Sigmoid colon (tissue), 7 donors: ENCODE data around the gene EHF. TPM values are rescaled to one million over a fixed set of nuclear protein-coding genes. Genes with fewer than 3 reads are reported as not detected.

Experiments used
- DNase-seq: peaks from one replicate; pipeline ENCODE4 v3.0.0-alpha.2; 2019
- H3K27ac ChIP-seq, 4 donors: fragments of 200-600 bp; sonication (generic); one replicate each; pipeline ENCODE4 v1.5.1; 2016 to 2019; ENCODE audit warnings: mild to moderate bottlenecking in 1 of 4
- H3K27me3 ChIP-seq, 3 donors: fragments of 200-600 bp; sonication (generic); one replicate each; pipeline ENCODE4 v1.5.1; 2019; ENCODE audit warnings: mild to moderate bottlenecking in 1 of 3
- H3K36me3 ChIP-seq, 4 donors: fragments of 200-600 bp; sonication (generic); one replicate each; pipeline ENCODE4 v1.5.1; 2016 to 2019
- H3K4me1 ChIP-seq, 4 donors: fragments of 200-600 bp; sonication (generic); one replicate each; pipeline ENCODE4 v1.5.1; 2017 to 2019
- H3K4me3 ChIP-seq, 4 donors: fragments of 200-600 bp; sonication (generic); one replicate each; pipeline ENCODE4 v1.5.1; 2017 to 2019; ENCODE audit warnings: mild to moderate bottlenecking in 2 of 4, moderate library complexity in 1 of 4
- H3K9me3 ChIP-seq, 4 donors: fragments of 200-600 bp in 3 of 4; sonication (generic) in 3 of 4; one replicate each; pipeline versions ENCODE4 v1.5.1 to v1.6.1; 2013 to 2019
- CTCF ChIP-seq, 4 experiments: fragments of 450-650 bp in 3 of 4; fragments of 200-600 bp in 1 of 4; IDR thresholded peaks; one replicate each; pipeline ENCODE4 v1.5.1; 2016 to 2019; ENCODE audit warnings: antibody characterized with exemption in 4 of 4, mild to moderate bottlenecking in 3 of 4, moderate library complexity in 2 of 4
- EP300 ChIP-seq, 4 donors: sonication (generic); formaldehyde crosslinking; IDR thresholded peaks; one replicate each; pipeline ENCODE4 v1.6.1; 2017; ENCODE audit warnings: antibody characterized with exemption in 4 of 4
- POLR2A ChIP-seq, 2 donors: fragments of 450-650 bp; IDR thresholded peaks; one replicate each; pipeline ENCODE4 v1.6.1; 2016; ENCODE audit warnings: antibody characterized with exemption in 2 of 2, mild to moderate bottlenecking in 2 of 2, moderate library complexity in 2 of 2
- POLR2AphosphoS5 ChIP-seq, 4 donors: sonication (generic); formaldehyde crosslinking; IDR thresholded peaks; one replicate each; pipeline ENCODE4 v1.6.1; 2017; ENCODE audit warnings: antibody characterized with exemption in 4 of 4
- WGBS, 2 donors: extraction: QIAGEN DNeasy Blood & Tissue Kit; methylation state at CpG; one replicate each; pipeline ENCODE4 v1.1.7; 2013; 5-methylcytosine and 5-hydroxymethylcytosine counted together
- intact Hi-C: fragments of 100-400 bp; cut with DNase I; formaldehyde crosslinking; loops from one replicate; pipeline ENCODE4 v1.15.1; 2023
- polyA plus RNA-seq, 3 donors: library from polyadenylated mRNA; stranded (reverse); fragments of 200-250 nt; gene quantifications; one replicate each; pipeline ENCODE4 v1.2.3, GENCODE V29; 2013
- total RNA-seq, 4 donors: library from RNA; depleted of rRNA; stranded (reverse); fragments of >200 nt; gene quantifications; one replicate each; pipeline ENCODE4 v1.1.0, GENCODE V29; 2016
- donor health status: healthy with polysubstance abuse.
- donor health status: Bipolar disorder and iron deficiency.
- donor health status: healthy.

The EHF gene
- total and polyA plus RNA-seq, 7 donors = 1.4 to 151 (median 60.7) TPM; not detected in 2

- Histone ChIP-seq H3K4me1 (no peaks in the 10 kb centered on the region), H3K27me3 (no peaks in the 10 kb centered on the region), H3K36me3 (no peaks in the 10 kb centered on the region), H3K4me3 (no peak overlapping the region), H3K27ac (no peak overlapping the region), H3K9me3 (no peaks in the 10 kb centered on the region)
- 90% methylated on average over 7 of the region's 7 CpGs for WGBS, 2 donors
- intact Hi-C loops = no loop called here
- TF ChIP-seq POLR2AphosphoS5 (IDR thresholded peaks at IDR 0.05) = no peak
- TF ChIP-seq CTCF (IDR thresholded peaks at IDR 0.05) = no peak
- no peak for TF ChIP-seq POLR2A (IDR thresholded peaks at IDR 0.05)
- TF ChIP-seq EP300 (IDR thresholded peaks at IDR 0.05) = no peak
- no peak for DNase-seq
These were observed 11.6 kb upstream of the EHF start for GRCh38 chr11:34609187-34609751.

GRCh38 chr11:34609850-34610249, 11.0 kb upstream of the EHF start:
- Histone ChIP-seq H3K4me3 (no peak overlapping the region), H3K27me3 (no peaks in the 10 kb centered on the region), H3K9me3 (no peaks in the 10 kb centered on the region), H3K27ac (no peak overlapping the region), H3K4me1 (no peaks in the 10 kb centered on the region), H3K36me3 (no peaks in the 10 kb centered on the region)
- TF ChIP-seq EP300 (IDR thresholded peaks at IDR 0.05) (no peak), POLR2AphosphoS5 (IDR thresholded peaks at IDR 0.05) (no peak)
- intact Hi-C loops = no loop called here
- WGBS, 2 donors = 80 to 89% methylated on average over 7 of the region's 7 CpGs
- DNase-seq = no peak

DNA sequence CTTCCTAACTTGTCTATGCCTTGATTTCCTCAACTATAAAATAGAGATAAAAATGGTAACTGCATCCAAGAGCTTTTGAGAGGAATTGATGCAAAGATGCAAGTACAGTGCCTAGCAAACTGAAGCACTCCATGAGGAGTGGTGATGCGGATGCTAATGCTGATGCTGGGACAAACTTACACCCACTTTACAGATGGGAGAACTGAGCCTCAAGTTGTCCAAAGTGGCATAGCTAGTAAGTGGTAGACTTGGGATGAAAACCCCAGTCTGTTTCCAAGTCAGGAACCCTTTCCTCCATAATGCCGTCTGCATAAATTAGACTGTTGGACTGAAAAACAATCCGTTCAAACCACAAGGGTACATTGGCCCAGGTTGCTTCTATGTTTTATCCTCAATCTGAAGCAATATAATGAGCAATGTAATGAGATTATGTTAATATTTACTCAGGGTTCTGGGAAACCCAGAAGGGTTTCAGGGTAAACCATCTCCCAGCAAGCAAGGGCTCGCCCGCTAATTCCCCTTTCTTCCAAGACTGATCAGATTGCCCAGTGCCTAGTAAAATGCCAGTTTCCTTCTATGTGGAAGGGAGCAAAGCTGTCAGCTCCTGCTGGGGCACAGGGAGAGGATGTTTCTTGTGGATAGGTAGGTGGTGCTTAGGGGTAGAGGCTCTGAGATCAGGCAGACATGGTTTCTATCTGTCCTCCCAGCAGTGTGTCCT, 10.4 kb upstream of the EHF start:
- TF ChIP-seq POLR2A (IDR thresholded peaks at IDR 0.05) = no peak
- no peak for TF ChIP-seq EP300 (IDR thresholded peaks at IDR 0.05)
- no peak for TF ChIP-seq POLR2AphosphoS5 (IDR thresholded peaks at IDR 0.05)
- no peak for TF ChIP-seq CTCF (IDR thresholded peaks at IDR 0.05)
- DNase-seq = no peak
- intact Hi-C loops = no loop called here
- WGBS, 2 donors = 52 to 79% methylated on average over 5 of the region's 5 CpGs
- Histone ChIP-seq H3K4me1 (no peaks in the 10 kb centered on the region), H3K4me3 (no peak overlapping the region), H3K27ac (no peak overlapping the region), H3K36me3 (no peaks in the 10 kb centered on the region), H3K9me3 (no peaks in the 10 kb centered on the region), H3K27me3 (no peaks in the 10 kb centered on the region)

- Histone ChIP-seq H3K9me3 (no peaks in the 10 kb centered on the region), H3K36me3 (no peaks in the 10 kb centered on the region), H3K4me3 (no peak overlapping the region), H3K4me1 (no peaks in the 10 kb centered on the region), H3K27ac (no peak overlapping the region), H3K27me3 (no peaks in the 10 kb centered on the region)
- intact Hi-C loops = no loop called here
- no peak for TF ChIP-seq POLR2AphosphoS5 (IDR thresholded peaks at IDR 0.05)
- TF ChIP-seq POLR2A (IDR thresholded peaks at IDR 0.05) = no peak
- no peak for TF ChIP-seq CTCF (IDR thresholded peaks at IDR 0.05)
- TF ChIP-seq EP300 (IDR thresholded peaks at IDR 0.05) = no peak
- no peak for DNase-seq
These were observed 7.9 kb upstream of the EHF start for GRCh38 chr11:34613015-34613414.

- H3K27ac ChIP-seq = no peak overlapping the region
- 51 to 84% methylated on average over 2 of the region's 2 CpGs for WGBS, 2 donors
- DNase-seq = no peak
- H3K27me3 ChIP-seq = no peaks in the 10 kb centered on the region
- H3K36me3 ChIP-seq = no peaks in the 10 kb centered on the region
- H3K4me3 ChIP-seq = no peak overlapping the region
- no peaks in the 10 kb centered on the region for H3K4me1 ChIP-seq
- intact Hi-C loops = no loop called here
- TF ChIP-seq POLR2AphosphoS5 (IDR thresholded peaks at IDR 0.05) (no peak), CTCF (IDR thresholded peaks at IDR 0.05) (no peak), POLR2A (IDR thresholded peaks at IDR 0.05) (no peak), EP300 (IDR thresholded peaks at IDR 0.05) (no peak)
- H3K9me3 ChIP-seq = no peaks in the 10 kb centered on the region
These were observed 7.3 kb upstream of the EHF start for GRCh38 chr11:34613552-34614056.
